HG02970 (cell line): ENCODE measurements around the gene ABI1.

ENCODE experiments used
- ATAC-seq: cut with Tn5 transposase; IDR thresholded peaks from one replicate; pipeline ENCODE4 v1.9.1; 2021; ENCODE audit warnings: mild to moderate bottlenecking, moderate library complexity, moderate number of reproducible peaks; ENCODE audit not compliant: unreplicated experiment, low FRiP score

Gene ABI1

DNA sequence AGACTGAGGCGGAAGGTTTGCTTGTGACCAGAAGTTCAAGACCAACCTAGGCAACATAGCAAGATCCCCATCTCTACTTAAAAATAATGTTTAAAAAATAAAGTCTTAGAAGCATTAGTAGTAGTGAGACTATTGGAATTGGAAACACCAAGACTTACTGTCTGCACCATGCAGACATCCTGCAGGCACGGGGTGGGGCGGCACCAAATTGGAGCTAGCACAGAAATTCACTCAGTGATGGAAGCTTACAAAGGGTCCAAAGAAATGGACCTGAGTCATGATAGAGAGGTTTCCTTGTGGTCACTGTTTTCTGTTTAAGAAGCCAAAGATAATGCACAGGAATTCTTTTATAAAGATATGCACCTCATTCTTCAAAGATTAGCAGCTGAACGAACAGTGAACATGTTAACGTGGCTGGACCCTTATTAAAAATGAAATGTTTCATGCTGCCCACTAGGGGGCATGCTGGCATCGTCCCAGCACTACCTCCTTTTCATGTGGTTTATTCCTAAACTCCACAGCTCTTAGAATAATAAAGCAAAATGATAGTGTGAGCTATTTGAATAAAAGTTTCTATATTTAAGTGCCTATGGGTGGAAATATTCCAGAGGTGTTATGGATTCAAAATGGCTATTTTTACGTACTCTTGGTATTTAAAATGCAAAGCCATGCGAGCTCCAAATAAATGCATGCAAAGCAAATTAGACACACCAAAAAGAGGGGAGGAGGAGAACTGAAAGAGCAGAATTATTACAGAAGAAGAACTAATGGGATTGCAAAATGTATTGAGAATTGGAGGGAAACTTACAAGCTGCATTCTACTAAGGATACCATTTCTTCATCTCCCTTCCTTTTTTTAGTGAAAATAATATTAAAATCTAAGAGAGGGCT, 134.7 kb downstream of the ABI1 start:
- ATAC-seq: no peak

DNA sequence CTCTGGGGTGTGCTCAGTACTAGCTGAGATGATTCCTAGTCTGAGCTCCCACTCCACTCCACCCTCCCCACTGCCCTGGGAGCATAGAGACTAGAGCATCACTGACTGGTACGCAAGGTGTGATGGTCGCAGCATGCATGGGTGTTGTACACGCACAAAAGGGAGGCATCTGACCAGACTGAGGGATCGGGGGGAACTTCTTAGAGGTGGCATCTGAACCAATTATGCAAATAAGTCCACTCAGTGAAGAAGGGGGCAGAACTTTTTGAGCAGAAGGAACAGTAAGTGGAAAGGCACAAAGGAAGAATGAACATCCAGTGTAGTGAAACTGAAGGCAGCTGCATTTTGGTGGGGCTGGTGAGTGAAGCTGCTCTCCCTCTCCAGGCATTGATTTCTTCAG, 137.7 kb downstream of the ABI1 start:
- no peak for ATAC-seq

DNA sequence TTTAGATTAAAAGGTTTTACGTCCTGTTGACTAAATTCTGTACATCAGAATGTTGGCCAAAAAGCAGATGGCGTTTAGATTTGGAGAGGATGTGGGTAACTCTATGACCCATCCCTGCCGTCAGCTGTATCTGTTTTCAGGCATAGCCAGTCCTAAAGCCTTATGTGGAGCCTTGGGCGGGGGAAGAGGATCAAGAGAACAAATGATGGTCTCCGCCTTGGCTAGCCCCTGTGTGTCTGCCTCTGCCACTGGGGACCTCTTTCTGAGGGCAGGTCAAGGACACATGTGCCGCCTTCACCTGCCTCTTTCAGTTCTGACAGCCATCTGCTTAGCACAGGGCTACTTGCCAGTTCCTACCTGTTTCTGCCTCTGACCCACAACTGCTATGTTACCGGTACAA, 139.2 kb downstream of the ABI1 start:
- ATAC-seq: no peak

DNA sequence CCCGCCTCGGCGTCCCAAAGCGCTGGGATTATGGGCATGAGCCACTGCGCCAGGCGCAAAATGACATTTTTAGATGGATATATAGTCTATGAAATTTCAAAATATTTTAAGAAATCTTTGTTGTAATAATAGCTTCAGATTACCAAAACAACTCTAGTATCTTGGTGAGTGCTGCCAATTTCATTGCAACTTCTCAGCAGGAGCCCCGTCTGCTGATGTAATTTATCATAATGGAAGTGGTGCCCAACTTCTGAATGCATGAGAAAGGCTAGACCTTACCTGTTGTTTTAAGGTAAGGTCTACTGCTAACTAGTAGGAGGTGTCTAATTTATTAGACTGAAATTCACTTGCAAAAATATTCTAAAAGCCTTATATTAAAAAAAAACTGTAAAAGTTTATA, 143.3 kb downstream of the ABI1 start:
- no peak for ATAC-seq

DNA sequence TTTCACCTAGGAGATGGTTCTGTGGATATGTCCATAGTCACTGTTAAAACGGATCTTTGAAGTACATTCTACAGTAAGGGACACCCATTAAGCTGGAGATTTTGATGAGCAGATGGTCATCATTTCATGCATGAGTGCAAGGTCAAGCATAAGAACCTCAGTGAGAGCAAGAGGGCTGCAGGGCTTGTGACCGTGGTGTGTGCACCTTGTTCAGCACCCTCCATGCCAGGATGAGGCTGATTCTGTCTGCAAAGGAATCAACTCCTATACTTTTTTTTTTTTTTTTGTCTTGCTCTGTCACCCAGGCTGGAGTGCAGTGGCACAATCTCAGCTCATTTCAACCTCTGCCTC, 145.6 kb downstream of the ABI1 start:
- no peak for ATAC-seq

DNA sequence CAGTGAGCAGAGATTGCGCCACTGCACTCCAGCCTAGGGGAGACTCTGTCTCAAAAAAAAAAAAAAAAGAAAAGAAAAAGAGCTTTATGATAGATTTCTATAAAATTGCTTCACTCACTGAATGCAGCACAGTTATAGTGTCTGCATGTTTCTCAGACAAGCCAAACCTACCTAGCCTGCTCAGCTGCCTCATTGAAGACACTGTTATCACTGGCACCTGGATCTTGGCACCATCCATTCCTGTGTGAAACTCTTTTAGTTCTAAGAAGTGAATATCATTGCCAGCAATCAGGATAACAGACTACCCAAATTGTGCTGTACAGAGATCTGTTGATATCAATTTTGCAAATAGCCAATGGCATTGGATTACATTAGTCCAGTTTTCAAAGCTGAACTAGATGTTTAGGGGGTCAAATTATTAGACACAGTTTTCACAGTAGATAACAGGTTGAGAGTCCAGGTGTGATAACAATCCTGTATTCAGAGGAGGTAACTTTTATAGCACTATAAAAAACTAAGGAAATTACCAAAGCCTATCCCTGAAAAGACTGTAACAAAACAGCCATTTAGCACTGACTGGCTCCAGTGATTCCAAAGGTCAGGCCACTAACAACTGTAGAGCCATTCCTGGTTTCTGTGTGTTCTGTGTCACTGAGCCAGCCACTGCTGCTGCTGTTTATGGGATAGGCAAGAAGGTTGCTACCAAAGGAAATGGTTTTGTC, 146.2 kb downstream of the ABI1 start:
- no peak for ATAC-seq

DNA sequence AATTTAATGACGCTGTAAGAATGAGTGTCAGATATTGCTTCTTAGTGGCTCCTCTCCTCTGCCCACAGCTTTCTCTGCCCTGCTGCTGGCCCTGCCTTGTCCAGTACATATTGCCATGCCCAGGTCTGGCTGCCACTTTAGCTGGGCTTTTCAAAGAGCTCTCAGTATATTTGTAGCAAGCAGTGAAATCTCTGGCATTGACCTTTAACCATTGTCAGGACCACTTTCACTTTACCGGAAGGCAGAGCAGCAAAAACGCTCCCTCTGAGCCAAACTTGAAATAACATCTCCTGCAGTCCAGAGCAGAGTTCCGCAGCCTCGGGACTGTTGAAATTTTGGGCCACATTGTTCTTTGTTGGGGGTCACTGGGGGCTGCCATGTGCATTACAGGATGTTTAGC, 149.4 kb downstream of the ABI1 start:
- ATAC-seq: no peak

DNA sequence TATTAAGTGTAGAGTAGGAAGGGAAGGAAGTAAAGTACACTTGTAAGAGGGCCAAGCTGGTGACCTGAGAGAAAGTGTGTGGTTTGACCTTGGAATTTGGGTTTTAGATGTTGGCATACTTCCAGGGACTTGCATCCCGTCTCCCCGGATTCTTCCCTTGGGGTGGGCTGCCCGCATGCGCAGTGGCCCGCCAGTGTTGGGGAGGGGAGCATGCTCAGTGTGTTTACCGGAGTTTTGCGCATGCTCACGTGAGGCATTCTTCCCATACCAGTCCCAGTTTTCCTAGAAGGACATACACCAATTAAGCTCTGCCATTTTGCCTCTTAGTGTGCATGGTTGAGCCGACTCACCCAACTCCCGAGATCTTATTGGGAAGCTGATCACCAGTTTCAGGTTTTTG, 153.8 kb downstream of the ABI1 start:
- ATAC-seq: no peak

DNA sequence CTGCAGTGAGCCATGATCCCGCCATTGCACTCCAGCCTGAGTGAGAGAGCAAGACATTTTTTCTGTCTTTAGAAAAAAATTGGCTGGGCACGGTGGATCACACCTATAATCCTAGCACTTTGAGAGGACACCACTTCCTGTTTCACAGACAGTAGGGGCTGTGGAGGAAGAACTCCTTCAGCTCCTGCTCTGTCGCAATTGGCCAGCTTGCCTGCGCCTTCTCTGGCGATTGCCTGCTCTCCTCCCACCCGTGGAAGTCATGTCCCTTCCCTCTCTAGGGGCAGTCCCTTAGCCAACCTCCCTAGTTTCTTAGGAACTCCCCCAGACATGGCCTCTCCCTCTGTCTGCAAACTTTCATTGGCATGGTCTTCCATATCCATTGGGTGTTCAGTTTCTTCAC, 154.6 kb downstream of the ABI1 start:
- ATAC-seq: no peak

DNA sequence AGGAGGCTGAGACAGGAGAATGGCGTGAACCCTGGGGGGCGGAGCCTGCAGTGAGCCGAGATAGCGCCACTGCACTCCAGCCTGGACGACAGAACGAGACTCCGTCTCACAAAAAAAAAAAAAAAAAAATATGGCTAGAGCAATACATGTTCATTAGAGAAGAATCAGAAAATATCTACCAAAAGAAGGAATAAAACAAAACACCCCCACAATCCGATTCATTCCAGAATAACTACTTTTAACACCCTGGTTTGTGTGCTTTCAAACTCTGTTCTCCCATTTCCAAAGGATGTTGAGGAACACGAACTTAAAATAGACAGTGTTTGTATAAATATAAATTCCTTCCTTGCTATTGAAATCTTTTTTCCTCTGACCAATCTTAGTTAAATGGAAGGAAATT, 156.8 kb downstream of the ABI1 start:
- no peak for ATAC-seq

DNA sequence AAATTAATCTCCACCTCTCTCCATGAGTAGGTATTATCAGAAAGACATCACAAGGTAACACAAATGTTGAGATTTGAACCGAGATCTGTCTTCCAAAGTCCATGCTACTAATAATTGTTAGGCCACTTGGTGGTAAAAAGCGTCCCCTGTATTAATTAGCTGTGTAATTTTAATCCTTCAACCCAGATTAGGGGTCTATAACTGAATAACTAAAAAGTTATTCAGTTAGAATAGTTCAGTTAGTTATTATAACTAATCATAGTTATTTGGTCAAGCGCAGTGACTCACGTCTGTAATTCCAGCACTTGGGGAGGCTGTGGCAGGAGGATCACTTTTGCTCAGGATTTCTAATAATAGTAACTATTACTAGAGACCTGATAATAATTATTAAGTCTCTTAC, 157.7 kb downstream of the ABI1 start:
- no peak for ATAC-seq

DNA sequence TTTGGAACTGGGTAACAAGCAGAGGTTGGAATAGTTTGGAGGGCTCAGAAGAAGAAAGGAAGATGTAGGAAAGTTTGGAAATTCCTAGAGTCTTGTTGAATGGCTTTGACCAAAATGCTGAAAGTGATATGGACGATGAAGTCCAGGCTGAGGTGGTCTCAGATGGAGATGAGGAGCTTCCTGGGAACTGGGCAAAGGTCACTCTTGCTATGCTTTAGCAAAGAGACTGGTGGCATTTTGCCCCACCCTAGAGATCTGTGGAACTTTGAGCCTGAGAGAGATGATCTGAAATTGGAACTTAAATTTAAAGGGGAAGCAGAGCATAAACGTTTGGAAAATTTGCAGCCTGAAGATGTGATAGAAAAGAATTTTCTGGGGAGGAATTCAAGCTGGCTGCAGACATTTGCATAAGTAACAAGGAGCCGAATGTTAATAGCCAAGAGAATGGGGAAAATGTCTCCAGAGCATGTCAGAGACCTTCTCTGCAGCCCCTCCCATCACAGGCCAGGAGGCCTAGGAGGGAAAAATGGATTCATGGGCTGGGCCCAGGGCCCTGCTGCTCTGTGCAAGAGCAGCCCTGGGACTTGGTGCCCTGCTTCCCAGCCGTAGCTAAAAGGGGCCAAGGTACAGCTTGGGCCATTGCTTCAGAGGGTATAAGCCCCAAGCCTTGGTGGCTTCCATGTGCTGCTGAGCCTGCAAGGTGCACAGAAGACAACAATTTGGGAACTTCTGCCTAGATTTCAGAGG, 159.7 kb downstream of the ABI1 start:
- ATAC-seq: no peak

DNA sequence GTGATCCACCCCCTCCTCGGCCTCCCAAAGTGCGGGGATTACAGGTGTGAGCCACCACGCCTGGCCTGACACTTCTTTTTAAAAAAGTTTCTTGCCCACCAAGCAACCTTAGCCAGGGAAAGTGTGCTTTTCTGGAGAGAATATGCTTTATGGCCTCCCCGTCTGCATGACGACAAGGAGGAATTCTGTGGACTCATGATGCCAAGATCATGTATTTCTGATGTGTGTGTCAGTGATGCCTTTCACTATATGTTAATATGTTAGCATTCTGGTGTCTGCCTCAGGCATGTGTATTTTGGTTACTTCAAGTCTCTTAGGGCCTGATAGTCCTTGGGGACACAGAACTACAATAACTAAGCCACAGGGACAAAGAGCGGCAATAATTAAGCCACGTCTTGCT, 161.1 kb downstream of the ABI1 start:
- no peak for ATAC-seq

DNA sequence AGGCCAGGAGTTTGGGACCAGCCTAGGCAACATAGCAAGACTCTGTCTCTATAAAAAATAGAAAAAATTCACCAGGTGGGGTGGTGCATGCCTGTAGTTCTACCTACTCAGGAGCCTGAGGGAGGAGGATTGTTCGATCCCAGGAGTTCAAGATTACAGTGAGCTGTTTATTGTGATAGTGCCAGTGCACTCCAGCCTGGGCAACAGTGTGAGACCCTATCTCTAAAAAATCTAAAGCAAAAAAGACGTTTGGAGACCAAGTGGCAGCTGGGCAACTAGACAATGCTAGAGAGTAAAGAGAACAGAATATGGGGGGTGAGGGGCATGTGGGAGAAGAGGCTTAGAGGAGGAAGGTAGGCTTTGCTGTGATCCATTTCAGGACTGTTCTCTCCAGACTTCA, 161.8 kb downstream of the ABI1 start:
- no peak for ATAC-seq

DNA sequence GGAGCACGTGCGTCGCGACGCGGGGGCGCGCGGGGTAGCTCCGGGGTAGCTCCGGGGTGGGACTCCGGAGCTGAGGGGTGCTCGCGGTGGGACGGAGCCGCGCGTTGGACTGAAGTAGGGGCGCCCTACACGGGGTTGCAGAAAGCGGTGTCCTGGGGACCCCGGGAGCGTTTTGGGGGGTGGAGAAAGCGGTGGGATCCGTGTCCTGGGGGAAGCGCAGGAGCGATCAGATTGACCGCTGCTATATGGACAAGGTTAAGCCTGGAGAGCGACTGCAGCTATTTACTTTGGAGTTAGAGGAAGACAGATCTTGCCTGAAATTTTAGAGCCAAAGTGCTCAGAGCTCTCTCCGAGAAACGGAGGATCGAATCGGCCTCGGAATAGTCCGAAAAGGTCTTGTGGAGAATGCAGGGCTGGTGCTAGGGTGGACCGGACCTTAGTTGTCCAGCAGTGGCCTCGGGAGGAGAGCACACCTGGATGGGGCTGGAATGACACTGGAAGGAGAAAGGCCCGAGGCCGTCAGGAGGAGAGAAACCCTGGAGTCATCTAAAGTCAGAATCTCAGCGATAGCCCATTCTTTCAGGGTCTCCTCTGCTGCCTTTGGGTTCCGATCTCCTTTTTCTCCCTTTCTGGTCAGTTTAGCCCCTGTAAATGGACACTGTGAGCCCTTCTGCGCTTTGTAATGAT, 162.7 kb downstream of the ABI1 start:
- no peak for ATAC-seq

DNA sequence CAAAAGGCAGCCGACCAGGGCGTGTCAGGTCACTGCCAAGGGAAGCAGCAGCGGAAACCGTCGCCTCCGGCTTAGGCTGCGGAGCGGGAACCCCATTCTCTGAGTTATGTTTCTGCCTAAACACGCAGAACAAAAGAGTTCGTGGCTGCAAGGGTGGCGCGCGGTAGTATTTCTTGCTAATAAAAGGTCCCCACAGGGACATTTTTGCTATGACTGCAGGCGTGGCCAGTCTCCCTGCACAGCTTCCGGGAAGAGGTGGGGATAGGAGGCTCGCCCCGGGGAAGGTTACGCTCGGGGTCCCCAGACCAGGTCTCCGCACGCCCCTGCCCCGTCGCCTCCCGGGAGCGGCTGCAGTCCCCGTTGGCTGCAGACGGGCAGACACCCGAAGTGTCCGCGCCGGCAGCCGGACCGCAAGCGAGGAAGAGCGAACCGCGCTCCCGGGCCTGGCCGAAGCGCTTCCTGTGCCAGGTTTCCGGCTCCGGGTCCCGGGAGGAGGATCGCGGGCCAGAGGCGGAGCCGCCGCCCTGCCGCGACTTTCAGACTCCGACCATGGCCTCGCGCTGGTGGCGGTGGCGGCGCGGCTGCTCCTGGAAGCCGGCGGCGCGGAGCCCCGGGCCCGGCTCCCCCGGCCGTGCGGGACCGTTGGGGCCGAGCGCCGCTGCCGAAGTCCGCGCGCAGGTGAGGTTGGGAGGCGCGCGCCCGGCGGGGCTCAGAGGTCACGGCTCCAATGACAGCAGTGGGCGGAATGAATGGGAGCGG, 163.4 kb downstream of the ABI1 start, which contains the start of gene PDSS1:
TSS of gene PDSS1 (plus strand) at position 539 of the 759 bp plus-strand sequence. CDS start at position 550, 11 bp downstream.
- peak; percentile 79 for ATAC-seq

DNA sequence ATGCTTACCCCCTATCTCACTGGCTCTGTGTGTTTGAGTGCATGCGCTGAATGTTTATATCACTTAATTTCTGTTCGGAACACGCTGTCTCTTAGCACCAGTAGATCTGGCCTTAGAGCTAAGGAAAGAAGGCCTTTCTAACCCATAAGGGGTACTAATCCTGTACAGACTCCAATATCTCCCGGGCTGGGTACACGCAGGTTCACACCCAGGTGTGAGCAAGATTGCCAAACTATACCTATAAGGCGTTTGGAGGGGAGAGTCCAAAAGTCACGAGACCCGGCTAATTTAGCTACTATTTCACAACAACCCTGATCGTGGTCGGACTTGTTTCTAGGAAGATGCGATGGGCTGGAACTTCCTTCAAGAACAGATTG, 164.0 kb downstream of the ABI1 start:
- no peak for ATAC-seq
